WERI-Rb-1 (cell line): ENCODE results near the gene TMEM266.

ENCODE experiments used
- DNase-seq: peaks from one replicate; pipeline ENCODE4 v3.0.0-alpha.2; 2020
- H3K27ac ChIP-seq: fragments of 250-450 bp; sonication (Bioruptor Pico); 2 replicates; pipeline ENCODE4 v1.5.1; 2020; ENCODE audit warnings: mild to moderate bottlenecking, moderate library complexity
- H3K27me3 ChIP-seq: fragments of 250-450 bp; sonication (Bioruptor Pico); 2 replicates; pipeline ENCODE4 v1.5.1; 2021; ENCODE audit warnings: mild to moderate bottlenecking, low read depth, moderate library complexity; ENCODE audit not compliant: insufficient read depth, severe bottlenecking
- H3K36me3 ChIP-seq: fragments of 250-450 bp; sonication (Bioruptor Pico); 2 replicates; pipeline ENCODE4 v1.5.1; 2020; ENCODE audit warnings: mild to moderate bottlenecking, moderate library complexity
- H3K4me3 ChIP-seq: 2 replicates; pipeline ENCODE4 v1.5.1; 2011; ENCODE audit warnings: low read depth, mild to moderate bottlenecking, control low read depth, low read length
- H3K9me3 ChIP-seq: fragments of 250-450 bp; sonication (Bioruptor Pico); 2 replicates; pipeline ENCODE4 v1.5.1; 2021; ENCODE audit warnings: mild to moderate bottlenecking, moderate library complexity; ENCODE audit not compliant: severe bottlenecking
- CTCF ChIP-seq: IDR thresholded peaks from 2 replicates; pipeline ENCODE4 v1.5.1; 2011; ENCODE audit warnings: low read depth, mild to moderate bottlenecking, control low read depth, inconsistent platforms, low read length

The TMEM266 gene

GRCh38 chr15:76190751-76191538, 131.2 kb downstream of the TMEM266 start:
- H3K4me3 ChIP-seq: peak overlapping the region; percentile 29

DNA sequence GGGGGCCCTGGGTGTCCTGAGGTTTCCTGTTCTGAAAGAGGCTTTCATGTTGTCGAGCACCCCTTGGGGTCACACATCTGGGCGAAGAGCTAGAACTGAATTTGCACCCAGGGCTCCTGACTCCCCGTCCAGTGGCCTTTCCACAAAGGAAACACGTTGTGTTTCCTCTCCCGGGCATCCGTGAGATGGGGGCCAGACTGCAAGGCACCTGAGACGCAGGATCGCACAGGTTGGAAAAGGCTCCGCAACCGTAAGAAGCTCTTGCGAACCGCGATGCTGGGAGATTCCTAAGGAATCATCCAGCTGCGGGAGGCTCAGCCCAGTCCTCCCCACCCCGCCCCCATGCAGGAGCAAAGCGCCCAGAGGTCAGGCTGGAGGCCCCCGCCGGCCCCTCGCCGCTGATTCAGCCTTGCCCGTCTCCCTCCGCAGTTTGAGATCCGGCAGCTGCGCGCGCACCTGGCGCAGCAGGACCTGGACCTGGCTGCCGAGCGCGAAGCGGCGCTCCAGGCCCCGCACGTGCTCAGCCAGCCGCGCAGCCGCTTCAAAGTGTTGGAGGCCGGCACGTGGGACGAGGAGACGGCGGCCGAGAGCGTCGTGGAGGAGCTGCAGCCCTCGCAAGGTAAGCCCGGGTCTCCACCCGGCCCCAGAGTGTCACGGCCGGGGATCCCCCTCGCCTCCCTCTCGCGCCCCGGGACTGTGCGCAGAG, 131.9 kb downstream of the TMEM266 start:
- Histone ChIP-seq H3K9me3 (no peaks in the 10 kb centered on the region), H3K27ac (peak overlapping the region; percentile 70), H3K36me3 (no peaks in the 10 kb centered on the region), H3K4me3 (no peak overlapping the region), H3K27me3 (no peaks in the 10 kb centered on the region)
- DNase-seq: no peak
- TF ChIP-seq CTCF: no peak

More at GRCh38 chr15:76190751-76191538, 131.2 kb downstream of the TMEM266 start:
- DNase-seq: peak; percentile 90
- TF ChIP-seq CTCF: peak; percentile 93
- peak overlapping the region; percentile 70 for H3K27ac ChIP-seq
- H3K9me3 ChIP-seq: no peaks in the 10 kb centered on the region
- no peaks in the 10 kb centered on the region for H3K36me3 ChIP-seq
- H3K27me3 ChIP-seq: no peaks in the 10 kb centered on the region

GRCh38 chr15:76192715-76193114, 132.9 kb downstream of the TMEM266 start:
- Histone ChIP-seq H3K27ac (no peak overlapping the region), H3K4me3 (no peak overlapping the region), H3K36me3 (no peaks in the 10 kb centered on the region), H3K27me3 (no peaks in the 10 kb centered on the region), H3K9me3 (no peaks in the 10 kb centered on the region)
- TF ChIP-seq CTCF: no peak
- DNase-seq: no peak

DNA sequence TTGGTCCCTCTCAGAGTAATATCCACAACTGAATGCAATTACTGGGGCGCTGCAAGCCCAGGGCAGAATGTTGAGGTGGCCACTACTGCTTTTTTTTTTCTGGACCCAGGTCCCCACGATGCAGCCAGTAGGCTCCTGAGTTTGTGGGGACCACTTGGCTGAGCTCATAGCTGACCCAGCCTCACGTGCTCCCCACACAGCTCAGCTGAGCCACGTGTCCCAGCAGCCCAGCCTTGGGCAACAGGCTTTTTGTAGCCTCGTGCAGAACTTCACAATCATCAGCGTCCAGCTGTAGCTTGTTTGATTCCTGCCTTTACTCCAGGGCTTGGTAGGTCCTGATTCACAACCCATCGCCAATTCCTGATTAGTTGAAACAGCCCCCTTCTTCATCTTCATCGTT, 134.1 kb downstream of the TMEM266 start:
- no peaks in the 10 kb centered on the region for H3K9me3 ChIP-seq
- H3K27me3 ChIP-seq: no peaks in the 10 kb centered on the region
- no peak overlapping the region for H3K4me3 ChIP-seq
- H3K27ac ChIP-seq: no peak overlapping the region
- DNase-seq: no peak
- no peaks in the 10 kb centered on the region for H3K36me3 ChIP-seq
- no peak for TF ChIP-seq CTCF

DNA sequence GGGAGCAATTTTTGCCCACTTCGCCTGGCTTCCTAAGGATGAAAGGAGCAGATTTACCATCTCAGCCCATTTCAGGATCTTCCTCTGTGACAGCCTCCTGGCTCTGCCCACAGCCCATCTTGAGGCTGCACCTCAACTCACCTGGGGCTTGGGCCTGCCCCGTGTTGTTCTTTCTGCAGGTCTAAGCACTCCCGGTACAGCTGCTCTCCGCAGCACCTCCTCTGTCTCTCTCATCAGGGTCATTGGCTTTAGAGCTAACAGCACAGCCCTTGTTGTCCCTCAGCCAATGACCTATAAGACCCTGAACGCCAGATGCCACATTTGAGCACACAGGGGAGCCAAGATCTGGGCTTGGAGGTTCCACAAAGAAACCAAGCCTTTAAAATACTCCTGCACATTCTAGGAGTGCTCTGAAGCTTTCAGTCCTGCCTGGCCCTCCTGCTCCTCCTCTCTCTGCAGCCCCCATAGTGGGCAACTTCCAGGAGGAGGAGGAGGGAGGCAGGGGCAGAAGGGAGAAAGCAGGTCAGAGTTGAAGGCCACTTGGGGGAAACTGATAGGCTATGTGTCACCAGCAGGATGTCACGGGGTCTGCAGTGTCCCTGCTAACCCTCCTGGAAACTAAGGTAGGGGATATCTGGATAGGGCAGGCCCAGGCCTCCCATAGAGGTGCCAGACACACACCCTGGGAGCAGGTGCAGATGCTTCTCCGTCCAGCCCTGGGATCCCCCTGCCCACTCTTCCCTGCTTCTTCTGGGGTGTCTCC, 135.9 kb downstream of the TMEM266 start:
- DNase-seq: peak; percentile 51
- Histone ChIP-seq H3K27me3 (no peaks in the 10 kb centered on the region), H3K4me3 (no peak overlapping the region), H3K27ac (peak overlapping the region; percentile 85), H3K36me3 (no peaks in the 10 kb centered on the region), H3K9me3 (no peaks in the 10 kb centered on the region)
- TF ChIP-seq CTCF: no peak
